Caco-2 (cell line): ENCODE data around the gene TGFBR2. TPM values are rescaled to one million over a fixed set of nuclear protein-coding genes. Genes with fewer than 3 reads are reported as not detected.

Experiments
- BruUV-seq: library from RNA; stranded (reverse); fragments of 400-500 nt; replicated peaks from 2 replicates; lab custom pipeline; 2021; lab: Mats Ljungman, UMichigan
- CTCF ChIA-PET: fragments of 300-600 bp; sonication (Branson Sonifier 250); formaldehyde crosslinking; loops from one replicate; lab custom pipeline; 2022; ENCODE audit warnings: antibody characterized with exemption; lab: Charles Lee
- POLR2A ChIA-PET: fragments of 300-600 bp; sonication (Branson Sonifier 250); formaldehyde crosslinking; loops from one replicate; lab custom pipeline; 2022; ENCODE audit warnings: antibody characterized with exemption; lab: Charles Lee
- DNase-seq, 2 experiments: peaks; one replicate each; pipeline versions ENCODE4 v3.0.0 to v3.0.0-alpha.2; 2020 to 2022
- H3K27me3 ChIP-seq: replicated peaks from 2 replicates; pipeline ENCODE4 v1.6.0; 2011; ENCODE audit warnings: low read length; ENCODE audit not compliant: control insufficient read depth, insufficient read depth
- H3K36me3 ChIP-seq: 2 replicates; pipeline ENCODE4 v1.5.1; 2011; ENCODE audit warnings: low read length; ENCODE audit not compliant: control insufficient read depth, insufficient read depth
- H3K4me1 ChIP-seq: fragments of 250-450 bp; sonication (Bioruptor Pico); 2 replicates; pipeline ENCODE4 v1.5.1; 2020; ENCODE audit warnings: mild to moderate bottlenecking
- H3K4me3 ChIP-seq: 2 replicates; pipeline ENCODE4 v1.5.1; 2011; ENCODE audit warnings: low read depth, mild to moderate bottlenecking, control low read depth, low read length
- H3K9me3 ChIP-seq: fragments of 250-450 bp; sonication (Bioruptor Pico); 2 replicates; pipeline ENCODE4 v1.5.1; 2020; ENCODE audit warnings: mild to moderate bottlenecking, moderate library complexity
- H3K27ac Mint-ChIP-seq: one replicate; pipeline ENCODE4 v1.8.0; 2022; ENCODE audit warnings: mixed read lengths; ENCODE audit not compliant: unreplicated experiment
- H3K27me3 Mint-ChIP-seq: one replicate; pipeline ENCODE4 v1.8.0; 2022; ENCODE audit warnings: mixed read lengths; ENCODE audit not compliant: insufficient read depth, unreplicated experiment
- H3K36me3 Mint-ChIP-seq: one replicate; pipeline ENCODE4 v1.8.0; 2022; ENCODE audit warnings: mild to moderate bottlenecking, mixed read lengths; ENCODE audit not compliant: insufficient read depth, unreplicated experiment
- H3K4me1 Mint-ChIP-seq: one replicate; pipeline ENCODE4 v1.8.0; 2022; ENCODE audit warnings: low read depth, mixed read lengths; ENCODE audit not compliant: unreplicated experiment
- H3K4me3 Mint-ChIP-seq: one replicate; pipeline ENCODE4 v1.8.0; 2022; ENCODE audit warnings: mild to moderate bottlenecking, moderate library complexity, mixed read lengths; ENCODE audit not compliant: unreplicated experiment
- H3K9me3 Mint-ChIP-seq: one replicate; pipeline ENCODE4 v1.8.0; 2022; ENCODE audit warnings: mixed read lengths; ENCODE audit not compliant: unreplicated experiment
- intact Hi-C: fragments of 100-400 bp; cut with micrococcal nuclease; formaldehyde crosslinking; loops from one replicate; pipeline ENCODE4 v1.10.0; 2022; ENCODE audit not compliant: unreplicated experiment
- total RNA-seq: library from RNA; stranded (reverse); gene quantifications from 2 replicates; pipeline ENCODE4 v1.2.3, GENCODE V29; 2022
- TF ChIP-seq, protein P1 (sequence below), 2 experiments: fragments of 200-600 bp in 1 of 2; IDR thresholded peaks; 1 replicate in 1 of 2; 2 replicates in 1 of 2; pipeline versions ENCODE4 v1.5.1 to v1.8.0; 2011 to 2022; ENCODE audit warnings: antibody characterized with exemption in 1 of 2, control low read depth in 1 of 2, inconsistent platforms in 1 of 2, low read depth in 1 of 2, low read length in 1 of 2, mild to moderate bottlenecking in 1 of 2, moderate library complexity in 1 of 2; ENCODE audit not compliant: insufficient read depth in 1 of 2, severe bottlenecking in 1 of 2, unreplicated experiment in 1 of 2

Gene TGFBR2
- total RNA-seq, 1 experiment from 2014 or later, result 40.5 TPM

GRCh38 chr3:30741889-30742288, 135.5 kb downstream of the TGFBR2 start:
- H3K36me3 Mint-ChIP-seq, result no peaks in the 10 kb centered on the region
- TF ChIP-seq, protein P1, sequence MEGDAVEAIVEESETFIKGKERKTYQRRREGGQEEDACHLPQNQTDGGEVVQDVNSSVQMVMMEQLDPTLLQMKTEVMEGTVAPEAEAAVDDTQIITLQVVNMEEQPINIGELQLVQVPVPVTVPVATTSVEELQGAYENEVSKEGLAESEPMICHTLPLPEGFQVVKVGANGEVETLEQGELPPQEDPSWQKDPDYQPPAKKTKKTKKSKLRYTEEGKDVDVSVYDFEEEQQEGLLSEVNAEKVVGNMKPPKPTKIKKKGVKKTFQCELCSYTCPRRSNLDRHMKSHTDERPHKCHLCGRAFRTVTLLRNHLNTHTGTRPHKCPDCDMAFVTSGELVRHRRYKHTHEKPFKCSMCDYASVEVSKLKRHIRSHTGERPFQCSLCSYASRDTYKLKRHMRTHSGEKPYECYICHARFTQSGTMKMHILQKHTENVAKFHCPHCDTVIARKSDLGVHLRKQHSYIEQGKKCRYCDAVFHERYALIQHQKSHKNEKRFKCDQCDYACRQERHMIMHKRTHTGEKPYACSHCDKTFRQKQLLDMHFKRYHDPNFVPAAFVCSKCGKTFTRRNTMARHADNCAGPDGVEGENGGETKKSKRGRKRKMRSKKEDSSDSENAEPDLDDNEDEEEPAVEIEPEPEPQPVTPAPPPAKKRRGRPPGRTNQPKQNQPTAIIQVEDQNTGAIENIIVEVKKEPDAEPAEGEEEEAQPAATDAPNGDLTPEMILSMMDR (IDR thresholded peaks at IDR 0.05; ENCODE audit: insufficient read depth in 1 of 2, low read depth in 1 of 2, low read length in 1 of 2, severe bottlenecking in 1 of 2, unreplicated experiment in 1 of 2), result no peak
- POLR2A ChIA-PET, result no interaction called here
- H3K4me3 Mint-ChIP-seq, result no peak overlapping the region
- no peak for DNase-seq
- no TSS peak for BruUV-seq
- H3K27ac Mint-ChIP-seq, result no peak overlapping the region
- no peaks in the 10 kb centered on the region for H3K9me3 Mint-ChIP-seq
- intact Hi-C loops, result no loop called here
- Histone ChIP-seq H3K4me3 (no peak overlapping the region), H3K27me3 (no peaks in the 10 kb centered on the region), H3K9me3 (no peaks in the 10 kb centered on the region), H3K36me3 (no peaks in the 10 kb centered on the region), H3K4me1 (no peaks in the 10 kb centered on the region)
- CTCF ChIA-PET, result no interaction called here
- H3K27me3 Mint-ChIP-seq, result no peaks in the 10 kb centered on the region
- no peaks in the 10 kb centered on the region for H3K4me1 Mint-ChIP-seq

DNA sequence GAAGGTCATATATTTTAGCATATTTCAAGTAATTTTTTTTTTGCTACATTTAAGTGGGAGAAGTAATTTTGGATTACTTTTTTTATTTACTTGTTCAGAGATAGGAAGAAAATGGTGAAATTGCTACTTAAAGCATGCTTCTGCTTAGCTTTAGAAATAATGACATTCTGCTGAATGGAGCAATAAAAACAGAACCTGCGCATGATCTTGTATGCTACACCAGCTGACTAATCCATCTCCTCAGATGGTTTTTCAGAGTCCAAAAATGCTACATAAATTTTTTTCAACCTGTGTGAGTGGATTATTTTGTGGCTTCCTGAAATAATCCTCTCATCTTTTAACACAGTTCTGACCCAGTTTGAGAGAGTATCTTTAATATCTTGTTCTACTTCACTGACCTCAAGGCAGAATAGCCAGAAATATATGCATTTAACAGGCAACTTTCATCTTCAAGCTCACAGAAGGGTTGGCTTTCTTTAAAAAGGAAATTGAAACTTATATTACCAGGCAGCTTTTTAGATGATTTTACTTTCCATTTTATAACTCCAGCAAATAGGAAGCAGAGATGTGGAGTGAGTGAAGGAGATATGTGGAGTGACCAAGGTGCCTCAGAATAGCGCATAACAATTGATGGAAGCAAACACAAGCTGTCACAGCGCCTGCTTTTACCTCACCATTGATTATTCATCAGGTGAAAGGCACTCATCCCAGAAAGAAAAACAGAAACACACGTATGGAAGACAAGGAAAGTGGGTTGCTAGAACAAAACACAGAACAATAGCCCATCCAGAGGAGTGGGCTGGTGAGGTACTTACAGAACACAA, 136.6 kb downstream of the TGFBR2 start:
- POLR2A ChIA-PET, result no interaction called here
- H3K9me3 ChIP-seq, result no peaks in the 10 kb centered on the region
- CTCF ChIA-PET, result no interaction called here
- H3K4me3 ChIP-seq, result no peak overlapping the region
- TF ChIP-seq, protein P1 (IDR thresholded peaks at IDR 0.05; ENCODE audit: insufficient read depth in 1 of 2, low read depth in 1 of 2, low read length in 1 of 2, severe bottlenecking in 1 of 2, unreplicated experiment in 1 of 2), result no peak
- no peaks in the 10 kb centered on the region for H3K4me1 ChIP-seq
- H3K27ac Mint-ChIP-seq, result no peak overlapping the region
- no peaks in the 10 kb centered on the region for H3K36me3 ChIP-seq
- no peaks in the 10 kb centered on the region for H3K27me3 ChIP-seq
- no peak for DNase-seq
- no peaks in the 10 kb centered on the region for H3K36me3 Mint-ChIP-seq
- no peak overlapping the region for H3K4me3 Mint-ChIP-seq
- no peaks in the 10 kb centered on the region for H3K9me3 Mint-ChIP-seq
- BruUV-seq, result no TSS peak
- intact Hi-C loops, result no loop called here
- H3K27me3 Mint-ChIP-seq, result no peaks in the 10 kb centered on the region
- peaks cover 4% of the 10 kb centered on the region for H3K4me1 Mint-ChIP-seq
